Psoas muscle (tissue), 8 donors: ENCODE measurements around the gene APOBEC3H. TPM values are rescaled to one million over a fixed set of nuclear protein-coding genes. Genes with fewer than 3 reads are reported as not detected.

Source experiments
- ATAC-seq, 4 donors: fragments of 200-7000 bp; cut with Tn5 transposase; one replicate each; pipeline ENCODE4 v1.9.1; 2020; ENCODE audit warnings: moderate library complexity in 3 of 4, mild to moderate bottlenecking in 2 of 4
- DNase-seq, 2 donors: peaks; one replicate each; pipeline ENCODE4 v3.0.0-alpha.2; 2020
- H3K27ac ChIP-seq: fragments of 200-600 bp; one replicate; pipeline ENCODE4 v1.8.0; 2022
- H3K27me3 ChIP-seq, 3 donors: fragments of 200-600 bp in 1 of 3; one replicate each; pipeline versions ENCODE4 v1.6.1 to v1.8.0; 2013 to 2022; ENCODE audit warnings: low read length in 2 of 3, mild to moderate bottlenecking in 2 of 3, moderate library complexity in 1 of 3; ENCODE audit not compliant: insufficient read depth in 3 of 3
- H3K36me3 ChIP-seq, 2 donors: fragments of 200-600 bp in 1 of 2; one replicate each; pipeline versions ENCODE4 v1.6.1 to v1.8.0; 2013 to 2022; ENCODE audit warnings: low read depth in 1 of 2, mild to moderate bottlenecking in 1 of 2, moderate library complexity in 1 of 2; ENCODE audit not compliant: insufficient read depth in 1 of 2
- H3K4me1 ChIP-seq: fragments of 200-600 bp; one replicate; pipeline ENCODE4 v1.8.0; 2022
- H3K4me3 ChIP-seq: fragments of 200-600 bp; one replicate; pipeline ENCODE4 v1.8.0; 2022; ENCODE audit warnings: mild to moderate bottlenecking
- H3K9me3 ChIP-seq: fragments of 200-600 bp; one replicate; pipeline ENCODE4 v1.8.0; 2022
- CTCF ChIP-seq: fragments of 200-600 bp; IDR thresholded peaks from one replicate; pipeline ENCODE4 v1.8.0; 2022; ENCODE audit warnings: antibody characterized with exemption
- WGBS, 3 donors: extraction: QIAGEN DNeasy Blood & Tissue Kit; methylation state at CpG; one replicate each; pipeline versions ENCODE4 v1.1.6 to v1.1.7; 2013; 5-methylcytosine and 5-hydroxymethylcytosine counted together
- intact Hi-C, 2 donors: fragments of 100-400 bp; cut with DNase I; formaldehyde crosslinking; loops; one replicate each; pipeline versions ENCODE4 v1.11.0 to v1.14.2; 2022
- polyA plus RNA-seq, 3 donors: library from polyadenylated mRNA; stranded (reverse); fragments of 200-250 nt; gene quantifications; one replicate each; pipeline ENCODE4 v1.2.3, GENCODE V29; 2013
- total RNA-seq, 4 donors: library from RNA; stranded (reverse); fragmentation: NEBNext Ultra II Directional in 2 of 4; extraction: Animal tissue kit (Norgen Biotek cat#: 25700) in 2 of 4; gene quantifications; one replicate each; pipeline versions ENCODE4 v1.2.1 to v1.2.4, GENCODE V29; 2021 to 2023
- donor health status: healthy with polysubstance abuse.
- donor health status: DM: no; HTN: no; CAD: no; lungs with moderate emphysema.
- donor health status: Bipolar disorder and iron deficiency.
- donor health status: healthy.
- donor health status: DM: yes; HTN: yes; CAD: no.
- donor health status: DM: no; HTN: no; CAD: no.
- donor health status: DM: no; HTN: no; CAD: no.
- donor health status: DM: yes; HTN: yes; CAD: no.

Gene APOBEC3H
- total and polyA plus RNA-seq, 7 donors, result 0.12 TPM; not detected in 6

GRCh38 chr22:39144101-39144767, 47.2 kb downstream of the APOBEC3H start:
- Histone ChIP-seq H3K27ac (peak overlapping the region; percentile 92), H3K27me3 (no peaks in the 10 kb centered on the region), H3K9me3 (no peaks in the 10 kb centered on the region), H3K4me1 (peaks cover 37% of the 10 kb centered on the region), H3K36me3 (peaks cover 0 to 31% of the 10 kb centered on the region in 2 donors), H3K4me3 (peak overlapping the region; percentile 98)
- ATAC-seq (peak in 1 of 4 donors; percentile 1), DNase-seq (peak in 1 of 2 donors; percentile 50)
- intact Hi-C loops, result no loop called here
- 19 to 26% (median 23%) methylated on average over 22 of the region's 22 CpGs for WGBS, 3 donors
- no peak for TF ChIP-seq CTCF

DNA sequence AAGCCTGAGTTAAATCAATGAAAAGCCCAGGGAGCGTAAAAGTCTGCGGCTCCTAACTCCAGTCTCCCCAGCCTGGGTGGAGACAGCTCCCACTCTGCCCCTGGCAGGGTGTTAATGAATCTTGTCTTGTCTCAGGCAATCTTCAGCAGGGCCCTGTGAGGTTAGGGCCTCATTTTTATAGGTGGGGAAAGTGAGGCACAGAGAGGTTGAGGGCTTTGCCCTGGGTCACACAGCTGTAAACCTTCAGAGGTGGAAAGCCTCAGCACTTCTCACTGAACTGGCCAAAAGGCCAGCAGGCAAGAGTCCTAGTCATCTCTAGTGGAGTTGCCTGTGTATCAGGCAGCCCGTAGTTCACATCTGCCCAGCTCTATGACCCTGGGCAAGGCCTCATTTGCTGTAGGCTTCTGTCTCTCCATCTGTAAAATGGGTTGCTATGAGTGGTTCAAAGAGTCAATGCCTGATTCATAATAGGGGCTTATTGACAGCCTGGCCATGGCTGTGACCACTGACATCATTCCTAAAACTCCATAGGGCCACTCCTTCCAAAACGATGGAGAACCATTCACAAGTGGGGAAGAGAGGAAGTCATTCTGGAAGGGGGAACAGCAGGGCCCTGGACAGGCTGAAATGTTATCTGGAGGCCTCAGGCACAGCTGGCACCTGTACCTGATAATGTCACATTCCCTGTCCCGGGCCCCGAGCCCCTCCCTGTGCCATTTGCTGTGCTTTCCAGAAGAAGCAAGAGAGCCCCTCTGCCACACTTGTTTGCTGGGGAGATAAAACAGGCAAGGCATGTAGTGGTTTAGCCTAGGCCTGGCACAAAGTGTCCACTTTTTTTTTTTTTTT, 49.4 kb downstream of the APOBEC3H start:
- intact Hi-C loops, result no loop called here
- no peaks in the 10 kb centered on the region for H3K9me3 ChIP-seq
- peaks cover 59% of the 10 kb centered on the region for H3K4me1 ChIP-seq
- ATAC-seq, result peak in 1 of 4 donors; percentile 5
- DNase-seq, result no peak
- peak overlapping the region; percentile 98 for H3K4me3 ChIP-seq
- H3K27me3 ChIP-seq, result no peaks in the 10 kb centered on the region
- no peak for TF ChIP-seq CTCF
- H3K27ac ChIP-seq, result peak overlapping the region; percentile 92
- H3K36me3 ChIP-seq, result peaks cover 0 to 20% of the 10 kb centered on the region in 2 donors
- WGBS, 3 donors, result 51 to 66% (median 51%) methylated on average over 6 of the region's 6 CpGs

DNA sequence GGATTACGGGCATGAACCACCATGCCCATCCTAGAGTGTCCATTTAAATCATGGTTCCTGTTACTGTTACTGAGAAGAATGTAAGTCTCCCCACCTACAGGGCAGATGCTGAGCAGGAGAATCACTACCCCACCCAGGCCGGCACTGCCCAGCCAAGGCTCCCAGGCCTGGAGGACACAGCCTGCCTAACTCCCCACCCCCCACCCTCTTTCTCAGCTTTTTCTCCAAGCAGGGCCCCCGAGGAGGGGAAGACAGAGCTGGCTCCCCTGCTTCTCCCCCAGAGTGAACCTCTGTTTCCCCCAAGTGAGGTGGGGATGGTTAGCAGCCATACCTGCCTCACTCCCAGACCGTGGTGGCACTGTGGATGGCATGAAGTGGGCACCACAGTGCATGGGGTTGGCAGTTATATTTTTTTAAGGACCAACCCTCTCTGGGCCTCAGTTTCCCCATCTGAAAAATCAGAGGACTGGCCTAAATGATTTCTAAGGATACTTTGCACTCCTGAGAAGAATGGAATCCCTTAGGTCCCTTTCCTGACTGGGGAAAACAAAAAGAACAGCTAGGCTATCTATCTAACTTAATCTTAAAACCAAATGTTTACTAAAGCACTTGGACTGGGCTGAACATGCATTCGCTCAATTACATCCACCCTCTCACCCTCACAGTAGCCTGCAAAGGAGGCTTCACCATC, 50.4 kb downstream of the APOBEC3H start:
- Histone ChIP-seq H3K36me3 (peaks cover 0 to 20% of the 10 kb centered on the region in 2 donors), H3K27ac (peak overlapping the region; percentile 92), H3K4me1 (peaks cover 60% of the 10 kb centered on the region), H3K27me3 (no peaks in the 10 kb centered on the region), H3K4me3 (no peak overlapping the region), H3K9me3 (no peaks in the 10 kb centered on the region)
- intact Hi-C loops, result no loop called here
- no peak for TF ChIP-seq CTCF
- ATAC-seq (no peak), DNase-seq (no peak)
- 74 to 88% (median 82%) methylated on average over 4 to 5 of the region's 5 CpGs for WGBS, 3 donors

DNA sequence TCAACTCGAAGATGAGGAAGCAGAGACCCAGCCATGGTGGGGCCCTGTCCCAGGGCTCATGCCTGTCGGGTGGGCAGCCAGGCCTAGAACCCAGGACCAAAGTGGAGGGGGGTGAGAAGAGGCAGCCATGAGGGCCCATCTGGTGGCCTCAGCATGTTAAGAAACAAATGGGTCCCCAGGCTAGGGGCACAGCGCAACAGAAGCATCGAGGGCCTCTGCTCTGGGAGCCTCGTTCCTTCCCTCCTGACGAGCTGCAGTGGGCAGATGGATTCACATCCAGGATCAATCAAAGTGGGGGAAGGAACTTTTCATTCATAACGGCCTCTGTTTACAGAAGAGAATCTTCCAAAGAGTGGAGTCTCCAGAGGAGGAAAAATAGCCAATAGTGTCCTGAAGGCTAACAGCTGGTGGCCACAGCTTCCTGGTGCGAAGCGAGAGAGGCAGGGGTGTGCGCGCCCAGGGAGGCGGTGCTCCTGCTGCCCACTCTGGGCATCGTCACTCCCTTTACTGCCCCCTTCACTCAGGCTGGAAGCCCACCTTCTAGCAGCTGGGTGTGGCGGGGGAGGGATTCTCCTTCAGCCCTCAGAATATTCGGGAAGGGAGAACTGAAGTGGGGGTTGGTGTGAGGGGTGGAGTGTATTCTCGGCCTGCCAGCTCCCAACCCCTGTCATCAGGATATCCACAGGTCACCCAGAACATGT, 51.1 kb downstream of the APOBEC3H start:
- H3K4me3 ChIP-seq, result no peak overlapping the region
- no peaks in the 10 kb centered on the region for H3K27me3 ChIP-seq
- peaks cover 0 to 20% of the 10 kb centered on the region in 2 donors for H3K36me3 ChIP-seq
- peak overlapping the region; percentile 94 for H3K27ac ChIP-seq
- no peak for TF ChIP-seq CTCF
- H3K9me3 ChIP-seq, result no peaks in the 10 kb centered on the region
- ATAC-seq, result no peak
- WGBS, 3 donors, result 67 to 74% (median 68%) methylated on average over 16 of the region's 16 CpGs
- intact Hi-C loops, result no loop called here
- peak; percentile 8 to 45 for DNase-seq
- peaks cover 61% of the 10 kb centered on the region for H3K4me1 ChIP-seq
